A204.1 (cell line): ENCODE data around the gene TOP2A.

ENCODE experiments used
- FAIRE-seq: peaks from 2 replicates; lab custom pipeline; 2012; peaks lifted over from hg19 to GRCh38; lab: Jason Lieb, UNC

Gene TOP2A

GRCh38 chr17:40345994-40346764, 71.5 kb downstream of the TOP2A start:
- no peak for FAIRE-seq

GRCh38 chr17:40345161-40345993, 72.3 kb downstream of the TOP2A start:
- FAIRE-seq: no peak

- FAIRE-seq: no peak
Observed at GRCh38 chr17:40344421-40345160, 73.1 kb downstream of the TOP2A start.

- no peak for FAIRE-seq
Observed at GRCh38 chr17:40343219-40344119, 74.2 kb downstream of the TOP2A start.

GRCh38 chr17:40342504-40343218, 75.0 kb downstream of the TOP2A start:
- no peak for FAIRE-seq

GRCh38 chr17:40341808-40342503, 75.7 kb downstream of the TOP2A start:
- FAIRE-seq: no peak

- FAIRE-seq: no peak
Observed at GRCh38 chr17:40340880-40341807, 76.6 kb downstream of the TOP2A start.

- FAIRE-seq: no peak
Observed at GRCh38 chr17:40340327-40340726, 77.4 kb downstream of the TOP2A start.

GRCh38 chr17:40338941-40339649, 78.6 kb downstream of the TOP2A start:
- FAIRE-seq: no peak
